ENCODE measurements around the gene GRB7.
"Not testable (repeated sequence)": the region's sequence is repeated elsewhere in the genome, so short reads cannot be mapped to it uniquely, and the experiment has no call there.

The GRB7 gene

DNA sequence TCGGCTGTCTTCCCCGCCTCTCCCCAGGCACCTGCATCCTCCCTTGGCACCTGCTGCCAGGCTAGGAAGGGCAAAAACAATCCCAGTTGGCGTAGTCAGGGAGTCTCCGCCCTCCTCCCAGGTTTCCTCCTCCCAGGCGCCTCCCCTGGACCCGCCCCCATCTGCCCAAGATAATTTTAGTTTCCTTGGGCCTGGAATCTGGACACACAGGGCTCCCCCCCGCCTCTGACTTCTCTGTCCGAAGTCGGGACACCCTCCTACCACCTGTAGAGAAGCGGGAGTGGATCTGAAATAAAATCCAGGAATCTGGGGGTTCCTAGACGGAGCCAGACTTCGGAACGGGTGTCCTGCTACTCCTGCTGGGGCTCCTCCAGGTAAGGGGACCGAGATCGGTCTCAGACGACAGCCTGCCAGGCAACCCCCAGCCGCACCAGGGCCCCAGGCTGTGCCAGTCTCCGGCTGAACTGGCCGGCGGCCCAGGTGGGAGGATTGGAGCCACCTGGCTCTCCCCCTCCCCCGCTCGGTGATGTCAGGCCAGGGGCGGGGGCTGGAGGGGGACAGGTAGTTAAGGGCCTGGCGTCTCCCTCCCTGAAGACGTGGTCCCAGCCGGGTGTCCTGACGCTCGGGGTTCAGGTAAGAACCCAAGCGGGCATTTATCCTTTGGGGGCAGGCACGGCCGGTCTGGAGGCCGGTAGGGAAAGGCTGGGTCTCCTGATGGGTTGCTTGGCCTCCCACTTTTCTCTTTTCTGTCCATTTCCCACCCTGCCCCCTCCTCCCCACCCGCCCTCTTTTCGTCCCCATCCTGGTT is at the start of gene GRB7:
Gene GRB7, plus strand, starts transcription at position 179 of the 808 bp plus-strand sequence. CDS start 4,364 bp downstream, outside the sequence.
- no peak for DNase-seq (ENCODE audit: low spot score)

DNA sequence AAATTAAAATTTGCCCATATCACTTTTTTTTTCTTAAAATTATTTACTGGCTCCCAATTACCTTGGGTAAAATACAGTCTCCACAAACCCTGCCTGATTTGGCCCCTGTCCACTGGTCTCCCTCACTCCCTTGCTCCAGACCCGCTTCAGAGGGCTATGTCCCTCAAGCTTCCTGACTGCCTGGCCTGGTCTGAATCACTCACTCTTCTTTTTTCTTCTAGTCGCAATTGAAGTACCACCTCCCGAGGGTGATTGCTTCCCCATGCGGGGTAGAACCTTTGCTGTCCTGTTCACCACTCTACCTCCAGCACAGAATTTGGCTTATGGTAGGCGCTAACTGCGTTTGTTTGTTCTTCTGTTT is 49.3 kb upstream of the GRB7 start:
- no peak for DNase-seq (ENCODE audit: low spot score)

DNA sequence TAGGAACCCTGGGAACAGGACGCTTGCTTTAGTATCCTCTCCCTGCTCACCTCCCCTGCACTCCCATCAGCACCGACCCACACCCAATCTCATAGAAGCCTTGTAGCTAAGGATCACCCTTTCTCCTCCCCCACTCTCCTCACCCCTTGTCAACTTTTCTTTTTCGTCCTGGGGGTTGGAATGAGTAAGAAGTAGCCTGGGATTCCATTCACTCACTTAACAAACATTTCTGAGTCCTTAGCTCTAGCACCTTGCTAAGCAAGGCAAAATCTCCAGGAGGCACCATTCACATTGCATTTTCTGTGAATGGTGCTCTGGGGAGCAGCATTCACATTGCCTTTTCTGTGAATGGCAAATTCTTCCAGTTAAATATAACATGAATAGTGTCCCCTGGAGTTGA is 48.8 kb upstream of the GRB7 start:
- no peak for DNase-seq (ENCODE audit: low spot score)

DNA sequence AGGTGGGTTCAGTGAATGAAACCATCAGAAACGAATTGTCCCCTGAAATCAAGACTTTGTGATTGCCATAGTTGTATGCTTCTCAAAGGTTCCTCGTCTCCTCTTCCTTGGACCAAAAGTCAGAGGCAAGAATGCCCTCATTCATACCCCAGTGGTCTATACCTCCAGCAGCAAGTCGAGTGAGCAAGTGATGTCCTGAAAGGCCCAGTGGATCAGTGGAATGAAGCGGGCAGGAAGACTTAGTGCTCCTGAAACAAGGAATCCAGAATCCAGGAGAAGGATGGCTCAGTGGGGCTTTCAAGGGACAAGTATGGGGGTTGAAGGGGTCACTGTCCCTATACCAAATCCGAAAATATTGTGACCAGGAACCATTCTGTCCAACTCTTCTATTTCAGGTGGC is 43.1 kb upstream of the GRB7 start:
- DNase-seq (ENCODE audit: low spot score): no peak

DNA sequence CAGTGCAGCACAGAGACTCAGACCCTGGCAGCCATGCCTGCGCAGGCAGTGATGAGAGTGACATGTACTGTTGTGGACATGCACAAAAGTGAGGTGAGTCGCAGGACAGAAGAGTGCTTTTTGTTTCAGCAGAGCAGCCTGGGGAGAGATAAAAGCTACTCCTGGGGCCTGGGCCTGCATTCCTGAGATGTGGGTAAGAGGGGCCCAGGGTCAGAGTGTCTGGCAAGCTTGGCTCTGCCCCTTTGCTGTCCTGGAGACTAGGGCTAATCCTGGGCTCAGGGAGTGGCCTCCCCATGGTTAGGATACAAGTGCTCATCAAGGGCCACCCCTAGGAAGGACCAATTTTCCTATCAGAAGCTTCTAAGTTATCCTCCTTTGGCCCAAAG is 42.7 kb upstream of the GRB7 start:
- DNase-seq (ENCODE audit: low spot score): no peak

DNA sequence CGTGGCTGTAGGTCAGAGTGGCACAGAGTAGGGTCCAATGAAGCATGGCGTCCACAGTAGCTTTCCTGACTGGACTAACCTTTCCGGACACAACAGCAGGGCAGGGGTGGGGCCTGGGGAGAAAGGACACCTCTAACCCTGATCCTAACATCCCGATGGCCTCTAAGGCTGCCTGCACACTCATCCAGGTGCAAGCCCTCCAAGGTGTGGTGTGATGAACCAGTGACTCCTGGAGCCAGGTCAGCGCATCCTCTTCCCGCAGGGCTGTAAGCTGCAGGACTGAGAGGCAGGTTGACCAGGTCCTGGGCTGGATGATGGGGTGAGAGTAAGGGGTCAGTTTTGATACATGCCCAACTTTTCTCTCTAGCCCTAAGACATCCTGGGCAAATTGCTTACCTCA is 41.0 kb upstream of the GRB7 start:
- no peak for DNase-seq (ENCODE audit: low spot score)

DNA sequence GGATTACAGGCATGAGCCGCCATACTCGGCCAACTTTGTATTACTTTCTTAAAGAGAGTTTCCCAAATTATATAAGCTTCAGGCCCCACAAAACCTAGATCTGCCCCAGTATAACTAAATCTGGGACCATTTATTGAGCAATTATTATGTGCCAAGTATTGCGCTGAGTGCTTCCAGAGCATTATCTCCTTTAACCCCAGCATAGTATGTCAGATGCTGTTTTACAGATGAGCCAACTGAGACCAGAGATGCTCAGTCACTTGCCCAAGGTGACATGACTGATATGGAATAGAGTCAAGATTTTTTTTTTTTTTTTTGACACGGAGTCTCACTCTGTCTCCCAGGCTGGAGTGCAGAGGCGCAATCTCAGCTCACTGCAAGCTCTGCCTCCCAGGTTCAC is 39.8 kb upstream of the GRB7 start:
- no peak for DNase-seq (ENCODE audit: low spot score)

DNA sequence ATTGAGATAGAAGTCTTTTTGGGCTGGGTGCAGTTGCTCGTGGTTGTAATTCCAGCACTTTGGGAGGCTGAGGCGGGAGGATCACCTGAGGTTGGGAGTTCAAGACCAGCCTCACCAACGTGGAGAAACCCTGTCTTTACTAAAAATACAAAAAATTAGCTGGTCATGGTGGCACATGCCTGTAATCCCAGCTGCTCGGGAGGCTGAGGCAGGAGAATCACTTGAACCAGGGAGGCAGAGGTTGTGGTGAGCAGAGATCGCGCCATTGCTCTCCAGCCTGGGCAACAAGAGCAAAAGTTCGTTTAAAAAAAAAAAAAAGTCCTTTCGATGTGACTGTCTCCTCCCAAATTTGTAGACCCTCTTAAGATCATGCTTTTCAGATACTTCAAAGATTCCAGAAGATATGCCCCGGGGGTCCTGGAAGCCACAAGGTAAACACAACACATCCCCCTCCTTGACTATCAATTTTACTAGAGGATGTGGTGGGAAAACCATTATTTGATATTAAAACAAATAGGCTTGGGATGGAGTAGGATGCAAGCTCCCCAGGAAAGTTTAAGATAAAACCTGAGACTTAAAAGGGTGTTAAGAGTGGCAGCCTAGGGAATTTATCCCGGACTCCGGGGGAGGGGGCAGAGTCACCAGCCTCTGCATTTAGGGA is 38.5 kb upstream of the GRB7 start:
- not testable (repeated sequence) for DNase-seq (ENCODE audit: low spot score)

DNA sequence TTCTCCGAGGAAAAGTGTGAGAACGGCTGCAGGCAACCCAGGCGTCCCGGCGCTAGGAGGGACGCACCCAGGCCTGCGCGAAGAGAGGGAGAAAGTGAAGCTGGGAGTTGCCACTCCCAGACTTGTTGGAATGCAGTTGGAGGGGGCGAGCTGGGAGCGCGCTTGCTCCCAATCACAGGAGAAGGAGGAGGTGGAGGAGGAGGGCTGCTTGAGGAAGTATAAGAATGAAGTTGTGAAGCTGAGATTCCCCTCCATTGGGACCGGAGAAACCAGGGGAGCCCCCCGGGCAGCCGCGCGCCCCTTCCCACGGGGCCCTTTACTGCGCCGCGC is 38.0 kb upstream of the GRB7 start, which contains the start of gene ERBB2:
Gene ERBB2, plus strand, starts transcription at position 247 of the 330 bp plus-strand sequence. CDS start 175 bp downstream, outside the sequence.
- DNase-seq (ENCODE audit: low spot score): no peak

DNA sequence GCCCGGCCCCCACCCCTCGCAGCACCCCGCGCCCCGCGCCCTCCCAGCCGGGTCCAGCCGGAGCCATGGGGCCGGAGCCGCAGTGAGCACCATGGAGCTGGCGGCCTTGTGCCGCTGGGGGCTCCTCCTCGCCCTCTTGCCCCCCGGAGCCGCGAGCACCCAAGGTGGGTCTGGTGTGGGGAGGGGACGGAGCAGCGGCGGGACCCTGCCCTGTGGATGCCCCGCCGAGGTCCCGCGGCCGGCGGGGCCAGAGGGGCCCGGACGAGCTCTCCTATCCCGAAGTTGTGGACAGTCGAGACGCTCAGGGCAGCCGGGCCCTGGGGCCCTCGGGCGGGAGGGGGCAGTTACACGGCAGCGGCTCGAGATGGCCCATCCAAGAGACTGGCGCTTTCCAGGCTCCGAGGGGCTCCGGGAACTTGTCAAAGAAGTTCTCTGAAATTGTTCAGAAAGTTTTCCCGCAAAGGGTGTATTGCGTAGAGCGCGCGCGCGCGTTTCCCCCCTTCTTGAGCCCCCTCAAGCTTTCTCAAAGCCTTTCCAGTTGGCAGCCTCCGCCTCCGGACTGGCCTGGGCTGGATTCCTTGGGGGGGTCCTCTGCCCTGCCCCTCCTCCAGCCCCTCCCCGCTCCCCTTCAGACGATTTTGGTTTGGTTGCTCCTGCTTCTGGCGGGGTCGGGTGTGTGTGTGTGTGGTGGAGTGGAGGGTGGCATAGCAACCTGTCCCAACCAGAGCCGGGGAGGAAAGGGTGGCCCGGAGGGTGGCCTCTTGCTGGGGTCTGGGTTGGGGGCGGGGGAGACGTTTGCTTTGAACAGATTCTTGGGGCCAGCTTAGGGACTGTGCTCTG is 37.4 kb upstream of the GRB7 start:
- no peak for DNase-seq (ENCODE audit: low spot score)

DNA sequence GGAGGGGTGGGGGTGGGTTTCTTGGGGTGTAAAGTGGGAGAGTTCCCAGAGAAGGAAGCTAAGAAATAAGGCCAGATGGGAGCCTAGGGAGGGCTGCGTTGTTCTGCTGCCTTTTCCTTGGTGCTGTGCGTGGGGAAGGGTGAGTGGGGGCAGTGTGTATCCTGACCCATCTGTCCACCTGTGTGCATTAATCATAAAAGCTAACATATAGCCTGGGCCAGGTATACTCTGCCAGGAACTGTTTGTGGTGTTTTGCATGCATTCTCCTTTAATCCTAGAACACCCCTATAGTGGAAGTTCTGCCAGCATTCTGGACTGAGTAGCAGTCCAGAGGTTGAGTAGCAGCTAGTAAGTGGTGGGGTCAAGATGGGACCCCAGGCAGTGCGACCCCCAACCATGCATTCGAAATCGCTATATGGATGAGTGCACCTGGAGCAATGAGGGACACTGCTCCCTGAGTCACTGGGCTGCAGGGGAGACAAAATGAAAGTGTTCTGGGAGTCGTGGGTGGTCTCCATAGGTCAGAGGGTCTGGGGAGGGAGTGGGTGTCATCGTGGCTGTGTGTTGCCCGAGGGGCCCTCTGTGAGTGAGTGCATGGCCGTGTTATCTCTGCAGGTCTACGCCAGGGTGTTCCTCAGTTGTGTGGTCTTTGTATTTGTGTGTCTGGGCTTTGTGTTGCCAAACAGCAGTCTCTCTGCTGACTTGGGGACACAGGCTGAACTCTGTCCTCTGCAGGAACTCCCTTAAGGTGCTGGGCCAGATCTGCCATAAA is 36.5 kb upstream of the GRB7 start:
- DNase-seq (ENCODE audit: low spot score): no peak

DNA sequence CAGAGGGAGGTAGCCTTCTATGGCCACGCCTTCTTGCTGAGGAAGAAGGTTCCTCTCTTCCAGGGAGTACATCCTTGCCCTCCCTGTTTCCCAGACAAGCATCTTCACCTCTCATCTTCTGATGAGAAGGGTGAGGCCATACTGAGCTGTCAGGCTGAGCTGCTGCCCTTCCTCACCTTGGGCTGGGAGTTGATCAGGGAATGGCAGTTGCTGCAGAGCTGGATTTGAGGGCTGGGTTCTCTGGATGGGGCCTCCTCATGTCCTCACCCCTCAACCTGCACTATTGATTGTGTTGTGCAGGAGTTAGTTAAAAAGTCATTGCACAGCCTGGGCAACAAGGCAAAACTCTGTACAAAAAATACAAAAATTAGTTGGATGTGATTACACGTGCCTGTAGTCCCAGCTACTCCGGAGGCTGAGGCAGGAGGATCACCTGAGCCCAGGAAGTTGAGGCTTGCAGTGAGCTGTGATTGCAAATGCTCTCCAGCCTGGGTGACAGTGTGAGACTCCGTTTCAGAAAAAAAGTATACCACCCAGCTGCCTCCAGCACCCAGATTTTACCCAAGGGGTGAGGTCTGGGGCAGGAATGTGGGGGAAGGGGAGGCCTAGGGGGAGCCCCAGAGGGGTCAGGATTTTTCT is 35.8 kb upstream of the GRB7 start:
- DNase-seq (ENCODE audit: low spot score): no peak

DNA sequence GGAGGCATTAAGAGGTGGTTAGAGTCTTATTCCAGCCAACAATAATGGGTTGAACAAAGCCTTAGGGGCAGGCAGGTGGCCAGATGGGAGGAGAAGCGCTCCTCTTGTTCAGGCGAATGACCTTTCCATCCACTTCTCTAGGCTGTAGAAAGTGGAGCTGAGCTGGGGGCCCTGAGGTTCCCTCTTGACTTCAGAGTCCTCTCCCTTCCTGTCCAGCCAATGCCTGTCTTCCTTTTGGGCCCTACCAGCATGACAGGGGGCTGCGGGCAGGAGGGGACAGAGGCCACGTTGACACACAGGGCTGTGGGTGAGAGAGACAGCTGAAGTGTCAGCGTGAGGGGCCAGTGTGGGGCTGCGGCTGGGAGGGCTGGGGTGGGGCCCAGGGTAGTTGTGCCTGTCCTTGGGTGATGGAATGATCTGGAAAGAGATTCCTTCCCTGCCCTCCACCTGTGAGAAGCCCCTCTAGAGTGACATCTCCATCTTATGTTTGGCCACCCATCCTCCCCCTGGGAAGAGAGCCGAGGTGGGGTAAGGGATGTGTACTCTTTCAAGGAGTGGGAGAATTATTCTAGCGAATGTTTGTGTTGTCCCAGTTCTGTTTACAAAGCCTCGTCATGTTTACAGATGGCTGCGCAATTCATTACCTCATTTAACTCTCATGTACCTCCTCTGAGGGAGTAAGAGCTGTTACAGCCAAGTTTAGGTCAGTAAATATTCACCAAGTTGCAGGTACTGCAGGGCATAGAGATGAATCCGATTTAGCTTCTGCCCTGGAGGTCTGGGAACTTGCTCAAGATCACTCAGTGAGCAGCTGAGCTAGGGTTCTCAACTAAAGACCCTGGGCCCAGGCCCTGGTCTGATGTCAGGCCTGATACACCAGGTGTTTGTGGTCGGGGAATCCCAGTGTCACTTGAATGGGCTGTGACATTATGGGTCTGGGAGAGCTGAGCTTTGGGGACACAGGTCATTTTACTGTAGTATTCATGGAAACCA is 34.5 kb upstream of the GRB7 start:
- DNase-seq (ENCODE audit: low spot score): peak; percentile 65

DNA sequence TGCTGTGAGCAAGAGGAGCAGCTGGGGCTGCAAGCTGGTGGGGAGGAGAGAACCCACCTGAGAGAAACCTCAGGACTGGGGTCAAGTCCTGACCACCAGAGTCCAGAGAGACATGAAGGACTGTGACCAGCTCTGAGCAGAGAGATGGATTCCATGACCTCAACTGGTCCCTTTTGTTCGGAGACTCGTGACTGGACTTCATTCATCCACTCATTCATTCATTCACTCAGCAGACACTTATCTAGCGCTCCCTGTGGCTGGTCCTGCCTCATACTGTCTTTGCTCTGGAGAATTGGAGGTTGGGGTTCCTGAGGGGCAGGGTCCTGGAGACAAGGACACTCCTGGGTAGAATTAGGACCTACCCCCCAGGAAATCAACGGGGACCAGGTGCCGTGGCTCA is 33.8 kb upstream of the GRB7 start:
- no peak for DNase-seq (ENCODE audit: low spot score)

DNA sequence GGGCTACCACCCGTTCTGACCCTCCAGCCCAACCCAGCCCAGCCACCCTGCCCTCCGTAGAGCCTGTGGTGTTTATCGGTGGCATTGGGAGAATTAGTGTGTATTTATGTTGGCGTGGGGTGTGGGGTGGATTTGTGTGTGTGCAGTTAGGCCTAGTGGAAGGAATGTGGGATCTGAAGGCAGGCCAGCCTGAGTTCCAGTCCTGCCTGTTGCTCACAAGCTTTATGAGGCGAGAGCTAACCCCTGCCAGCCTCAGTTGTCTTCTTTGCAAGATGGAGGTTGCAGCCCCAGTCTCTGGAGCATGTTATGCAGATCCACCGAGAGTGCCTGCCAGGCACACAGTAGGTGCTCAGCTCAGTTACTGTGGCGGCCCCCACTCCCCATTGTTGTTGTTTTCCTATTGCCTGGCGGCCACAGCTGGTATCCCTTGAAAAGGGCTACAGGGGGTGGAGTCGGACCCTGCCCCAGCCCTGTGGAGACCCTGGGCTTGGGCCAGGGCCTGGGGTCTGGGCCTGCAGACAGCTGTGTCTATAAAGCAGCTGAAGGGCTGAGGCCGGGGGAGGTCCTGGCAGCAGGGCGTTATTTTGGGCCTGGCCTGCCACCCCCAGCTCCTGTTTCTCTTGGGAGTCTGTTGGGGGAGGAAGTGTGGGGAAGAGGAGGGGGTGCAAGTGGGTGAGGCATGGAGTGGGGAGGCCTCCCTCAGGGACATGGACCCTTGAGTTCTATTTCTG is 32.8 kb upstream of the GRB7 start:
- no peak for DNase-seq (ENCODE audit: low spot score)

DNA sequence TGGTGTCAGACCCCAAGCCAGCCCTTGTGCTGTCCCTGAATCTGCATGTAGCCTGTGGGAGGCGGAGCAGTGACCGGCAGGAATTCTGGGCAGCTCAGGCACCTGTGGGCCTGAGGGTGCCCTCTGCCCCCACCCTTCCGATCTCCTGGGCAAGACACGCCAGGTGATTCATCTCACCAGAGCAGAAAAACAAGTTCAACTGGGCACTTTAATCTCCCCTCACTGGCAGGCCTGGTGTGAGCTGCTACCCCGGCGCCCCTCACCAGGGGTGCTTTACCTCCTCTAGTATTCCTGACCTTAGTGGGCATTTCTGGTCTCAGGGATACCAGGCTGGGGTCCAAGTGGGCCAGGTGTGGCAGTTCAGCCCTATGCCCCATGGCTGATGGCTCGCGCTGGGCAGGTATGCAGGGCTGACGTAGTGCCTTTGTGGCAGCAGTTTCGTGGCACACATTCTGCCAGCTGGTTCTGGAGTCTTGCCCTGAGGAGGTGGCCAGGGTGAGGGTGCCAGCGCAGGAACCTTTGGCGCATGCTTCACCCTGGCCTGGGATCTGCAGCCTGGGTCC is 31.9 kb upstream of the GRB7 start:
- DNase-seq (ENCODE audit: low spot score): no peak

DNA sequence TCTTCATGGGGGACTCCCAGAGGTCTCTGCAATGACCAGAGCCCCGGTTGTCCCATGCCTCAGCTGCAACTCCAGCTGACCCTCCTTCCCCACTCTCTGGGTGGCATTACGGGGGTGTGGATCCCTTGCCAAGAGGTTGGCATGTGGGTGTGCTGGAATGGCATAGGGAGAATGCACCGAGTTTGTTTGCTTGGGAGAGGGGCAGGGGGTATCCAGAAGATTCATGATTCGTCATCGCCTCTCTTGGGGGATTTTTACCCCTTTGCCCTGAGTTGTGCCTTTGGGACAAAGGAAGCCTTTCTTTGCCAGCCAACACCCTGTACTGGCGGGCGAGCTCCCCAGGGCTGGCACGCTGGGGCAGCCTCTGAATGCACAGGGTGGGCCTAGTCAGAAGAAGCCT is 31.4 kb upstream of the GRB7 start:
- no peak for DNase-seq (ENCODE audit: low spot score)

DNA sequence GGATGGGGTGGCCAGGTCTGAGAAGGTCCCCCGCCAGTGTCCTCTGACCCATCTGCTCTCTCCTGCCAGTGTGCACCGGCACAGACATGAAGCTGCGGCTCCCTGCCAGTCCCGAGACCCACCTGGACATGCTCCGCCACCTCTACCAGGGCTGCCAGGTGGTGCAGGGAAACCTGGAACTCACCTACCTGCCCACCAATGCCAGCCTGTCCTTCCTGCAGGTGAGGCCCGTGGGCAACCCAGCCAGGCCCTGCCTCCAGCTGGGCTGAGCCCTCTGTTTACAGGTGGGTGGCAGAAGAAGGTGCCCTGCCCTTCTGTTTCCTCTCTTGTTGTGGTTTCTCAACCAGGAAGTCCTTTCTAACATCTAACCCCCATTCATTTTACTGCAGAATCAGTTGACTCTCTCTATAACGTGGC is 30.8 kb upstream of the GRB7 start:
- DNase-seq (ENCODE audit: low spot score): no peak

DNA sequence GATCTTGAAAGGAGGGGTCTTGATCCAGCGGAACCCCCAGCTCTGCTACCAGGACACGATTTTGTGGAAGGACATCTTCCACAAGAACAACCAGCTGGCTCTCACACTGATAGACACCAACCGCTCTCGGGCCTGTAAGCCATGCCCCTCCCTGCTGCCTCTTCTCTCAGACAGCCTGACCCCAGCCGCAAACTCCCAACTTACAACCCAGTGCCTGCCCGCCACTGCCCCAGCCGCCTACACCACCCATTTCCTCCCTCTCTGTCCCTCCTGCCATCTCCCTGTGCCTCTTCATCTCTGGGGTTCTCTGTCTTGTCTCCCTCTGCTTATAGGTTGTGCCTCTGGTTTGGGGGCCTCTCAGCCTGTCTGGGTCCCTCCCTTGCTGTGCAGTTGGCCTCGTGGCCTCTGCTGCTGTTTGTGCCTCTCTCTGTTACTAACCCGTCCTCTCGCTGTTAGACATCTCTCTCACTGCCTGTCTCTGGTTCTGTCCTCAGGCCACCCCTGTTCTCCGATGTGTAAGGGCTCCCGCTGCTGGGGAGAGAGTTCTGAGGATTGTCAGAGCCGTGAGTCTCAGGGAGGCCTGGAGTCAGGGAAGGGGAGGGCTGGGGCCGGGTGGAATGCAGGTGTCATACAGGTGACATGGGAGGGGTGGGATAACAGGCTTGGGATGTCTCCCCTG is 28.3 kb upstream of the GRB7 start:
- DNase-seq (ENCODE audit: low spot score): no peak

All from NAMALWA (cell line).